TTC549 (cell line): ENCODE data around the gene SH3BGRL2.
"Not testable (repeated sequence)": the region's sequence is repeated elsewhere in the genome, so short reads cannot be mapped to it uniquely, and the experiment has no call there.

Experiments used
- FAIRE-seq: peaks from 2 replicates; lab custom pipeline; 2012; peaks lifted over from hg19 to GRCh38; lab: Jason Lieb, UNC

SH3BGRL2 gene

DNA sequence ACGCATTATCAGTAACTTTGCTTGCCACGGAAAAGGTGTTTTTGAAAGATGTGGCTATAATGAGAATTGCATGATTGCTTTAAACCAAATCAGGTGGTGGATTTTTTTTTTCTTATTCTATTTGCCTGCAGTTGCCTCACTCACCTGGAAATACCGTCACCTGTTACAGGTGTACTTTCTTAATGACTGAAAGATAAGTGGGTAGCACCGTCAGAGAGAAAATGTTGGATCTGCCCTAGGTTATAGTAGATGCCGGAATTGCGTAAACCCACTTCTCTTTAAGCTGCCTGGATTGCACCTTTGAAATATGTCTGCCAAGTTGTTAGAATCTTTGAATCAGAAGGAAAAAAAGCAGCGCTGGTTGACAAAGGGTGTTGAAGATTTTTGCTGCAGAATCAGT, 68.5 kb downstream of the SH3BGRL2 start:
- no peak for FAIRE-seq

DNA sequence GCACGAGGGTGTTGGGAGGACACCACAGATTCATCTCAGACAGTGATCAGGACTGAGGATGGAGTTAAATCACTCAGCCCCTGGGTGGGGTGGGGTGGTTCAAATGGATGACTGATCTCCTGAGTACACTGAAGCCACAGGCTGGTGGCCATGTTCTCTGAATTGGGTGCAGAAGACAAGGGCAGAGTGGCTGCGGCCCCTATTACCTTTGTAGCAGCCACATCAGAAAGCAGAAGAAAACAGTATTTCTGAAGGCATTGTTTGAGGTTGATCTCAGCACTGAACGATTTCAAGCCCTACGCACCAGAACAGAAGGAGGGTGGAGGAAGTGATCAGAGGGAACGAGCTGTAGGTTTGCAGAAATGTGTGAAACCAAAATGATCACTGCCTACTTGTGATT, 71.6 kb downstream of the SH3BGRL2 start:
- FAIRE-seq: no peak

DNA sequence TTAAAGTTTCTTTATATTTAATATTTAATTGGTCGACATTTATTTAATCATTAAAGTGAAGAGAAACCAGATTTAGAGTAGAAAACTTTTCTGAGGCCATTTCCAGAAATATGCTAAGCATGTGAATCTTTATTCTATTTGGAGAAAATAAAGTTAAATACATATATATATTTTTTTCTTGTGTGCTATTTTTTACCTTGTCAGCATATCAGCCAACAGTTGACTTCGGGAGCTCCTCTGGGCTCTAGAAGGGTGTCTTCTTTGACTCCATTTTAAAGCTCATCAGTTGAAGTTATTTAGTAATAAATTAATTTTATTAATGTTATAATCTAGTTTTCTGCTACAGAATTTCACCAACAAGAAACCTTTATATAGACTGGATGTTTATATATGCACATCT, 73.1 kb downstream of the SH3BGRL2 start:
- FAIRE-seq: no peak

DNA sequence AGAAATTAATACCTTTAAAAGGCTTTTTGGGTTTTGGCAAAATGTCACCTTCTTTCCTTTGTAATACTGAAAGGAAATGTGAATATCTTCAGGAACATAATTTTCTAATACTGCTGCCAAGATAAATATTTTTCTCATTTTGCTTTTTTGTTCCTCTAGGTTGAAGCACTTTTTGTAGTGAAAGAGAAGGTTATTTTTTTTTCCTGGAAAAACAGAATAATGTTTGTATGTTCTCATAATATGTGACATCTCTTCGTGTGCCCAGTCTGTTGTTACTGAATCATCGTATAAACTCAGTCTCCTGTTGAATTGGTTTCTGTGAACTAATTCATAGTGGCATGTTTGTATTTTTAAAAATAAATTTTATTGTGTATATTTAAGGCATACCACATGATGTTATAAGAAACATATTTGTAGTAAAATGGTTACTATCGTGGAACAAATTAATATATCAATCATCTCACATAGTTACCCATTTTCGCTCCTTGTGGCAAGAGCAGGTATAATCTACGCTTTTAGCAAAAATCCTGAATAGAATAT, 74.4 kb downstream of the SH3BGRL2 start:
- no peak for FAIRE-seq

DNA sequence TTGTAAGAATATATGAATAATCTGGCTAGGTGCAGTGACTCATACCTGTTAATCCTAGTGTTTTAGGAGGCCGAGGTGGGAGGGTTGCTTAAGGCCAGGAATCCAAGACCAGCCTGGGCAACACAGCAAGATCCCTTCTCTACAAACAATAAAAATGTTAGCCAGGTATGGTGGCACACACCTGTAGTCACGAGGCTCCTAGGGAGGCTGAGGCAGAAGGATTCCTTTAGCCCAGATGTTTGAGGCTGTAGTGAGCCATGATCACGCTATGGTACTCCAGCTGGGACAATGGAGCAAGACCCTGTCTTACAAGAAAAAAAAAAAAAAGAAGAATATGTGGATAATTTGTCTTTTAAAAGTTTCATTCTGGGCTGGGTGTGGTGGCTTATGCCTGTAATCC, 75.4 kb downstream of the SH3BGRL2 start:
- no peak for FAIRE-seq

DNA sequence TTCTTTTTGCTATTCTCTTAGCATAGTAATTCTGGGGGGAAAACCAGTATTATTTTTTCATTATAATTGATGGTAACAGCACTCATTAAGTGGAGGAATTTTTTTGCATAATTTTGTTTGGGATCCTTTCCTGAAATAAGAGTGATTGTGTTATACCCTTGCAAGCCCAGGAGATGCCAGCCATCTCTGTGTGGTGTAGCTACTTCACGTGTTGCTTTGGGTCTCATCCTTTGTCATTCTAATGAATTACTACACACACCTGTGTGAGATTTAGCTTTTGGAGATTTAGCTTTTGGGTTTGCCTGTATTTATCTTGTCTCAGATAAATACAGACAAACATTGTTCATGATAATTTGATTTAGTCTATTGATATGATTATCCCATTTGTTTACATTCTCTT, 76.5 kb downstream of the SH3BGRL2 start:
- no peak for FAIRE-seq

DNA sequence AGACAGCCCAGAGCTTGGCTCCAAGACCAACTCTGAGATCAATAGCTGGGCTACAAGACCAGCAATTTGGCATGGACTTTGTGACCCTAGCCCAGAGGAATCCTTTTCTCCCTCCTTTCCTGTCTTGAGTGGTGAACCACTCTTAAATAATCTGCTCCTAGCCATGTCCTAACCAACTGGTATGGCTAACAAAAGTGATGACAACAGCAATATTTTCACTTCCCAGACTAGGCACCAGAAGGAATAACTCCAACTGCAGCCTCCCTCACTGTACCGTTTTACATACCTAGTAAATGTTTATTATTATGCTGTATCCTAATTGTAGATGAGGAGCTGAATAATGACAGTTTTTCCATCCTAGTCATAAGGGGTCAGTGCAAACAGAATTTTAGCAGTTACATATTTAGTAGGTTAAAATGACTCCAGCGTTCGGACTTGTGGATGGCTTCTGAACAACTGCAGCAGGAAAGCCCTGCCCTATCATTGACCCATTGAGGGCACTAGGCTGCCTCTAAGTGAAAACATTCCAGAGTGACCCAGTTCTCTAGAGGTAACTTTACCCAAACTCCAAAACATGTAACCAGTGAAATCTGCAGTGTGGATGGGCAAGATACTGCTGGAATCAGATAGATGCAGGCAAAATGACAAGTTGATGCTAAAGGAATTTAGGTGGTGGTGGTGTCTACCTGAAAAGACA, 77.1 kb downstream of the SH3BGRL2 start:
- no peak for FAIRE-seq

DNA sequence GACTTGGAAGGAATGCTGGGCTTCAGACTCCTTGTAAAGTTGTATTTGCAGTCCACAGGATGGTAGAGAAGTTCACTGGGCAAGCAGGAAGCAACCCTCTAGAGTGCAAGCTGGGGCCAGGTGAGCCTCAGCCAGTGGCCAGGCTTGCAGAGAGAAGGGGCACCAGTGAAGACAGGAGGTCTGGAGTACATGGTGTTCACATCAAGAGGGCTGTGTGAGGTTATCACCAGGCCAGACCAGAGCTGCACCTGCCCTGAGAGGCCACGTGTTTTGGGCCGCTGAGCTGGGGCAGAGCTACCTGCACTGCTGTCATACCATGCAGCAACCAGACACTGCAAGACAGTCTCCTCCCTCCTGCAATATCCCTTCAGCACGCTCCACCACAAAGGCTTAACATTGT, 79.0 kb downstream of the SH3BGRL2 start:
- FAIRE-seq: no peak

DNA sequence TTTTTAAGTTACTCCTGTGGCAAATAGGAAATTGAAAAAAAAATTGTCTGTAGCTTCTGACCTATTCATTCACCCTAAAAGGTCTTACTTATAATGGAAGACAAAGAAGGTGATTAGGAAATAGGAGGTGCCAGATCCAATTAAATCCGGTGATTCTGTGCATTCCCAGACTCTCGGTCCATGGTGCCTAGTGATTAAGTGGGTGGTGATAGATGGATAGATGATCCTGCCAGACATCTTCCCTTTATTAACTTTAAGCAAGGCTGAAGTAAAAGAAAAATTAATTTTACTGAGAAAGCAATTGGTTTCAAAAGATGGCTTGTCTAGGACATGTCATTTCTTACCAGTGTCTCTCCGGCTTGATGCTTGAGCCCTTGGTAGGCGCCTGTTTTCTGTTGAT, 80.0 kb downstream of the SH3BGRL2 start:
- no peak for FAIRE-seq

DNA sequence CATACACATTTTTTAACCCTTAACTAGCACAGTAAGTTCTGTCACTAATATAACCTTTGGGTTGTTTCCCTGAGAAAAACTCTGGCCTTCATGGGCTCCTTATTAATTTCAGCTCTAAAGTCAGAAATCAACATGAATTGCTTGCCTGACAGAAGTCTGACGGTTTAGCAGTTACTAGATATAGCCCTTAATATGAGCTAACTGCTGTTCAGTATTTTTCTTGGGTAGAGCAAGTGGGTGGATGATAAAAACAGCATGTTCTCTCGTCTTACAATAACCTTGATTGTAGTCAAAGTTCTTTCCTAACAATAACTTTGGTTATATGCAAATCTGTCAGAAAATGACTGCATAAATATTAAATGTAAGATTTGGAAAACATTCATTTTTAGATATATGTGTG, 81.0 kb downstream of the SH3BGRL2 start:
- no peak for FAIRE-seq

DNA sequence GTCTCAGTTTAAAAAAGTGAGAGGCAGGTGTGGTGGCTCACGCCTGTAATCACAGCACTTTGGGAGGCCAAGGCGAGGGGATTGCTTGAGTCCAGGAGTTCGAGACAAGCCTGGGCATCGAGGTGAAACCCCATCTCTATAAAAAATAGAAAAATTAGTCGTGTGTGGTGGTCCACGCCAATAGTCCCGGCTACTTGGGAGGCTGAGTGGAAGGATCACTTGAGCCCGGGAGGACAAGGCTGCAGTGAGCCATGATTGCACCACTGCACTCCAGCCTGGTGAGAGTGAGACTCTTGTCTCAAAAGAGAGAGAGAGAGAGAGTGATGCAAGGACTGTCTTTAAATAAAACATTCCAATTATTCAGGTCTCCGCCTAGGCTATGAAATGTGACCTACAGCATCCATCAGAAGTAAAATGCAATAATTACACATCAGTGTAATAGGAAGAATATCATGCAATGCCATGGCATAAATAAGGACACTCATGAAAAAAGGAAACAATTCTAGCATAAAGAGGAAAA, 81.5 kb downstream of the SH3BGRL2 start:
- no peak for FAIRE-seq

DNA sequence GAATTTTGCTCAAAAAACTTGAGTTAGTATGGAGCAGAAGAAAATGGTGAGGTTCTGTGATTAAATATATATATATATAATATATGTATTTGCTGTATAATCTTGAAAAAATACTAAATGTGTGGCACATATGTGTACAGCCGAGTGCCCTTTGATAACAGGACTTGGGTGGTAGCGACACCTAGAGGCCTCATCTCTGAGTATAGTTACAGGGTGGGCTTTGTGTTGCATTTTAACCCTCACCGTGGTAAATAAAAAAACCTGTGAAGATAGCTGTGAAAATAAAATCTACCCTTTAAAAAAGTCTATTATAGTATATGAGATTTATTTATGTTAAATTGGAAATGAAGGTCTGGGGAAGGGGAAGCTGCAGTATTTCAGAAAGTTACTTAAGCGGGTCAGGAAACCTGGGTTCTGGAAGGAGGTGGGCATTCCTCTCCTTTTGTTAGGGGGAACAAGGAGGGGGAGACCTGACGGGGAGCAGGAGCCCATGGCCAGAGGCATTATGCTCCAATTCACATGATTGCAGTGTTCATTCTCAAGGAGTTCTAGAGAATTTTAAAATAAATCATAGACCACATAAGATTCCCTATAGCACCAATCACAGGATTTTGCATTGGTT, 82.7 kb downstream of the SH3BGRL2 start:
- FAIRE-seq: peak; percentile 79

DNA sequence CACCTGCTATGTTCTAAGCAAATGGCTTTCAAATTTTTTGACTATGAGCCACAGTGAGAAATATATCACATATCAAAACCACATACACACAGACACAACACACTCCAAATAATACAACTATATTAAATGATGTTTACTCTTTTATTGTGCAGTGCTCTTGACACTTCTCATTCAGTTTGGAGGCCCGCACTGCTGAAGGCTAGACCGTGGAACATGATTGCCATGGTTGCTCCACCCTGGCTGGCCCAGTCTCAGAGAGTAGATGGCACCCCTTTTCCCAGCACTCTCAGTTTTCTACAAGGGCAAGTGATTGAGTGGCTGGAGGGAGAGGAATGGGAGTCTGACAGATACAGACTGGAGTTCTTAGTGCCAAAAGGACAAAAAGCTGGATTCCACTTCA, 86.9 kb downstream of the SH3BGRL2 start:
- FAIRE-seq: no peak

DNA sequence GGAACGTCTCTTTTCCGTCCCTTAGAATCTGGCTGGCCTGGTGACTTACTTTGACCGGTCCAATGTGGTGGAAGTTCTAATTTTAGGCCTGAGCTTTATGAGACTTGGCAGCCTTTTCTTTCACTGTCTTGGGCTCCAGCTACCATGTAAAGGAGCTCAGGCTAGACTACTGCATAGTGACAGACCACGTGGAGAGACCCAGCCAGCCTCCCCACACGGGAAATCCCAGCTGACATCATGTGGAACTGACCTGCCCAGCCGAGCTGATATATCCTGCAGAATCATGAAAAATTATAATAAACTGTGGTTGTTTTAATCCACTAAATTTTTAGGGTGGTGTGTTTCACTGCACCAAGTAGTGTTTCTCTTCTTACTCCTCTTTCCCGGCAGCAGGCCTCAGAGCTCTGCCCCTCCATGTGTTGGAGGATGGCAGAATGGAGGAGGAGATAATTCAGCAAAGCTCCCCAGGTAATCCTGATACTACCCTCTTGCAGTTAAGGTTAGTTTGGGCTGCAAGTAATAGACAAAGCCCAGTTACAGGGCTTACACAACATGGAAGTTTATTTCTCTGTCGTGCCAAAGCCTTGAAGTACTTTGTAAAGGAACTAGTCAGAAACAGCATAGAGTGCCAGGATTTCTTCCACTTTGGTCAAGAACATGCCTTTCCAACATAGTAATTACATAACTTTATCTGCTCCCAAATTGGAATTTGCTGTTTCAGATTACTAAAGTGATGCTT, 87.5 kb downstream of the SH3BGRL2 start:
- FAIRE-seq: no peak

DNA sequence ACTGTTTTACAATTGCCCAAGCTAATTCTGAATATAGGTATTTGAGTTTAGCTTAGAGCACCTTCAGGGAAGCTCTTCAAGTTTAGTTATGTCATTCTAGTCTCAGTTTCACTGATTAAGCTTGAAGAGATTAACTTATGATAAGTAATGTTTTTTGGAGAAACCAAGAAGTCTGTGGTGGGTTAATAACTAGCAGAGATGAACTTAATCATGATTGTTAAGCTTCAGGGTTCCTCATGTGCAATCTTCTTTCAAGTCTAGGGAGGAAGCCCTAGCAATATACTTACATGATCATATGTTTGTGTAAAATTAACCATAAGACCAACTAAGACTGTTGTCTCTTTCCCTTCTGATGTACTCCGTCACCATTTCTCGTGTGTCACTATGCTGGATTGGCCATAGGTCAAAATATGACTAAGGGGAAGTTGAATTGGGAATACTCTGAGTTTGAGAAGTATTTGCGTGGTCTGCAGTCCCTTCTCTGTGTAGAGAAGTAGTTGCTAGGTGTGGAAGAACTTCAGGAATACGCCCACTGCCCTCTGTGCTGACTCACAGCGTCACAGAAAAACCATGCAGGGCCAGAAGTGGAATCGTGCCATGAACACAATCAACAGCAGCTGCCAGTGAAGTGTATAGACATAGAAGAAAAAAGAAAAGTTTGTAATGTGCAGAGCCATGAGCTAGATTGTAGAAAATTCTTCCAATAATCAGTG, 88.3 kb downstream of the SH3BGRL2 start:
- no peak for FAIRE-seq

DNA sequence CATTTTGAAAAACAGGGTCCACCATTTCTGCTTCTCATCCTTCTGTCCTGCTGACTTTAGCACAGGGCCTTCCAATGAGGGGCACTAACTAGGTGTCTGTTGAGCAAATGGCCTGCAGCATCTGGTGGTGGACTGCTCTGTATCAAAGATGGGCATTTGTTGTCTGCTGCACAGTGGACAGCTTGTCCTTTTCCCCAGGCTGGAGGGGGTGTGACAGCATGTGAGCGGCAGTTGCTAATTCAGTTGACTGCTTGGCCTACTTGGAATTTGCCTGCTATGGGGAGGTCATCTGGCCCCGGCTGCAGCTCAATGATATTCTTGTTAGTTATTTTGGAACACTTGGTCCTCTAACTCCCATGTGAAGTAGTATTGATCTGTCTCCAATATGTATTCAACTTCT, 93.7 kb downstream of the SH3BGRL2 start:
- FAIRE-seq: no peak

DNA sequence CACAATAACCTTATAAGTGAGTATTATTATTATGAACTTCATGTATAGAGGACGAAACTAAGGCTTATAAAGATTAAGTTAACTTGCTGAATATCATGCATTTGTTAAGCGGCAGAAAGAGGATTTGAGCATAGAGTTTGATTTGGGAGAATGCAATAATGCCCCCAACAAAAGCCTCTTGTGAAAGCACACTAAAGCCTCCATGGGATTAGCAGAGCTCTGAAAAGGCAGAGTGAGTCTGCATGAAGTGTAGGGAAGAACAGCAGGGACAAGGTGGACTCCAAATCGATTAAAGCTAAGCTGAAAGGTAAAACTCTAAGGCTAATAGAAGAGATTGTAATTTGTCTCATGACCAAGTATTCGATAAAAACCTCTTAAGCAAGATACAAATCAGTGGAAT, 100.3 kb downstream of the SH3BGRL2 start:
- no peak for FAIRE-seq

DNA sequence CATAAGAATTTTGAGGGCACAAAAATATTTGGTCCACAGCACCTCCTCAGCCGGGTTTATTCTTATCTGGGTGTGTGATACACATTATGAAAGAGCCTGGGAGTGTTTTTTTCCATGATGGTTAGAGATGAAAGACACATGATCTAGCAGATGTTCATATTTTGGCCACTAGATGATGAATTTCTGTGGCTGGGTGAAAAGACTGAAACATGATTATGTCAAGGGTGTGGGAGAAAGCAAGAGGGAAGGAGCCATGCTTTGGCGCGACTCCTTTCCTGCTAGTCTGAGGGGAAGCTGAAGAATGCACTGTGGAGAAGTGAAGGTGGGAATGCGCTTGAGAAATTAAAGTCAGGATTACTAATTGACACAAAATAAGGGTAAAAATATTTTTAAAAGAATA, 102.3 kb downstream of the SH3BGRL2 start:
- FAIRE-seq: no peak

DNA sequence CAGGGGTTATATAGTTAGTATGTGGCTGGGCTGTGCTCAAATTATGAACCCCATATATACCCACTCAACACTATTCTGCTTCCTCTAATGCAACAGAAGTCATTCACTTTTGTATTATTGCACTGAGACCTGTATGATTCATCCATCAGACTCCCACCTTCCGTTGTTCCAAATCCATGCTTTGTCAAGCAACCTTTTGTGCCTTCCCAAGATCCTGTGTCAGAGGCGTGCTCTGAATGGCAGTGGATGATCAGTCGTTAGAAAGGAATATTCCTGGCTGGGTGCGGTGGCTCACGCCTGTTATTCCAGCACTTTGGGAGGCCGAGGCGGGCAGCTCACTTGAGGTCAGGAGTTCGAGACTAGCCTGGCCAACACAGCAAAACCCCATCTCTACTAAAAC, 103.2 kb downstream of the SH3BGRL2 start:
- FAIRE-seq: no peak

DNA sequence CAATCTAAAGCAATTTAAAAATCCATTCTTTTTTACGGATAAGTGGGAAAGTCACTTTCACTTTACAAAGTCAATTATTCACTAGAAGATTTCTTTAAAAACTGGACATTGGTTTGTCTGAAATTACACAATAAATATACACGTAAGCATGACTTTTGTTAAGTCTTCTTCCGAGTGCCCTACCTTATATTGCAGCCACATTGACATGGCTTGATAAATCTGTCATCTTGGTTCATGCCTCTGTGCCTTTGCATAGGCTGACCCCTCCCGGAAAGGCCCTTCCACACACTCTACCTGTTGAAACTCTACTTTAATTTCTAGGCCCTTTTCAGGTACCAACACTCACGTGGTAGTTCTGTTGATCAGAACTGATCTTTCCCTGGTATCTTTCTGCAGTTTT, 104.1 kb downstream of the SH3BGRL2 start:
- no peak for FAIRE-seq

DNA sequence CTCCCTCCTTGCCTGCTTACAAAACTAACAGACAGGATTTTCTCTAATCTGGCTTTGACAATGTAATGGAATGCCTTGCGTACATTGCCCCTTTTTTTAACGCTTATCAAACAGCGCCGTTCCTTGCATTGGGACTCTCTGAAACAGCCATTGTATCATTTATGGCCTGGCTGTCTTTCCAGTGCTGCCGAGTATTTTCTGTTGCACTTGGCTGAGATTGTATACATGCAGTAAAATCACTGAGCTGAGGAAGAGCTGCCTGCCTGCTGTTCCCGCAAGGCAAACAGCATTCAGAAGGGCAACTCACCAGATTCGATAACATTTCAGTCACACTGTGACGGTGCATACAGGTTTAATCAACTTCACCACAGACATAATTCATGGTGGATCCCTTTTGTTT, 106.0 kb downstream of the SH3BGRL2 start:
- FAIRE-seq: no peak

DNA sequence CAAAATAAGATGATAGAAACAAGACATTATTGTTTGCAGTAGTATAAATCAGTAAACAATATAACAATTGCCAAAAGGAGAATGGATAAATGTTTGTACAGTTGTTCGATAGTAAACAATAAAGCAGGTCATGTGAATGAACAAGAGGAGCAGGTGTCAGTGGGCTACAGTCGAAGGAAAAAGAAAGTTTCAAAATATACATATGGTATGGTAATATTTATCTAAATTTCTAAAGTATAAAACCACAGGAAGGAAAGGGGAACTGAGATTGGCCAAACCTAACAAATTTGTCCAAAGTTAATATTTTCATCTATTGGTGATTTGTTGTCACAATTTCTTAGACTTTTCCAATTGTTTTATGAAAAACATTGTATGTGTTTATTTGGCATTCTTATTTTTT, 110.9 kb downstream of the SH3BGRL2 start:
- no peak for FAIRE-seq

DNA sequence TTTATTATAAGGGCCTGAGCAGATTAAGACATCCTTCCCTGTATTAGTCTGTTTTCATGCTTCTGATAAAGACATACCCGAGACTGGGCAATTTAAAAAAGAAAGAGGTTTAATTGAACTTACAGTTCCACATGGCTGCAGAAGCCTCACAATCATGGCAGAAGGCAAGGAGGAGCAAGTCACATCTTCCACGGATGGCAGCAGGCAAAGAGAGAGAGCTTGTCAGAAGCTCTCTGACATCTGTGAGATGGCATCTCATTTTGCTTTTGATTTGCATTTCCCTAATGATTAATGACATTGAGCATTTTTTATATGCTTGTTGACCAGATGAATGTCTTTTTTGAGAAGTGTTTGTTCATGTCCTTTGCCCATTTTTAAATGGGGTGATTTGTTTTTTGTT, 114.2 kb downstream of the SH3BGRL2 start:
- FAIRE-seq: not testable (repeated sequence)
